ENCODE data around the gene B3GNT9. TPM values are rescaled to one million over a fixed set of nuclear protein-coding genes. Genes with fewer than 3 reads are reported as not detected.
A peak's percentile ranks its signal among the peaks of the same experiment; 100 is the strongest.

Gene B3GNT9
- total and polyA plus RNA-seq, 3 donors from 2014 or later, result 18.0 to 24.6 (median 18.6) TPM

DNA sequence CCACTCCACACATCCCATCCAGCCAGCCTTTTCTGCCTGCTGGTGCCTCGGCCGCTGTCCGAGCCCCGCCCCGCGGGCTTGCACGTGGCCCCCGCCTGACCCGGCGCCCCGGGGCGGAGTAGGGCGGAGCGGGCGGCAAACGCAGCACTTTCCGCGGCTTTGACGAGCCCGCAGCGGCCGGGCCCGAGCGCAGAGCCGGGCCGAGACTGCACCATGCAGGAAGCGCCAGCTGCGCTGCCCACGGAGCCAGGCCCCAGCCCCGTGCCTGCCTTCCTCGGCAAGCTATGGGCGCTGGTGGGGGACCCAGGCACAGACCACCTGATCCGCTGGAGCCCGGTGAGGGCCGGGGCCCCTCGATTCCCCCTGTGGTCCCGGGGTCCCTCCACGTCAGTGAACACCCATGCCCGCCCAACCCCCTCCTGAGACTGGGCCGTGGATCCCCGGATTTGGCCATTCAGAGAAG is 13.8 kb upstream of the B3GNT9 start, which contains the start of gene HSF4:
HSF4 (plus strand) TSS at position 147 of the 463 bp plus-strand sequence; CDS start at position 214, 67 bp downstream.
- Histone ChIP-seq H3K27ac (peak within 1 kb of the TSS; percentile 80 to 82), H3K36me3 (ENCODE audit: low read depth, missing control alignments) (no peaks in the 10 kb centered on the region), H3K27me3 (no peaks in the 10 kb centered on the region), H3K4me1 (peaks cover 20% of the 10 kb centered on the region), H3K9me3 (no peaks in the 10 kb centered on the region), H3K4me3 (peak within 1 kb of the TSS; percentile 33 to 55)
- TF ChIP-seq, protein P1, sequence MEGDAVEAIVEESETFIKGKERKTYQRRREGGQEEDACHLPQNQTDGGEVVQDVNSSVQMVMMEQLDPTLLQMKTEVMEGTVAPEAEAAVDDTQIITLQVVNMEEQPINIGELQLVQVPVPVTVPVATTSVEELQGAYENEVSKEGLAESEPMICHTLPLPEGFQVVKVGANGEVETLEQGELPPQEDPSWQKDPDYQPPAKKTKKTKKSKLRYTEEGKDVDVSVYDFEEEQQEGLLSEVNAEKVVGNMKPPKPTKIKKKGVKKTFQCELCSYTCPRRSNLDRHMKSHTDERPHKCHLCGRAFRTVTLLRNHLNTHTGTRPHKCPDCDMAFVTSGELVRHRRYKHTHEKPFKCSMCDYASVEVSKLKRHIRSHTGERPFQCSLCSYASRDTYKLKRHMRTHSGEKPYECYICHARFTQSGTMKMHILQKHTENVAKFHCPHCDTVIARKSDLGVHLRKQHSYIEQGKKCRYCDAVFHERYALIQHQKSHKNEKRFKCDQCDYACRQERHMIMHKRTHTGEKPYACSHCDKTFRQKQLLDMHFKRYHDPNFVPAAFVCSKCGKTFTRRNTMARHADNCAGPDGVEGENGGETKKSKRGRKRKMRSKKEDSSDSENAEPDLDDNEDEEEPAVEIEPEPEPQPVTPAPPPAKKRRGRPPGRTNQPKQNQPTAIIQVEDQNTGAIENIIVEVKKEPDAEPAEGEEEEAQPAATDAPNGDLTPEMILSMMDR (IDR thresholded peaks at IDR 0.05), result no peak
- TF ChIP-seq POLR2A (IDR thresholded peaks at IDR 0.05), result no peak
- DNase-seq, result peak; percentile 64
- WGBS, 2 donors, result 0 to 3% methylated on average over 6 to 37 of the region's 41 CpGs
- intact Hi-C loops (cut with DNase I; ENCODE audit: low total_unique reads), result no loop called here

DNA sequence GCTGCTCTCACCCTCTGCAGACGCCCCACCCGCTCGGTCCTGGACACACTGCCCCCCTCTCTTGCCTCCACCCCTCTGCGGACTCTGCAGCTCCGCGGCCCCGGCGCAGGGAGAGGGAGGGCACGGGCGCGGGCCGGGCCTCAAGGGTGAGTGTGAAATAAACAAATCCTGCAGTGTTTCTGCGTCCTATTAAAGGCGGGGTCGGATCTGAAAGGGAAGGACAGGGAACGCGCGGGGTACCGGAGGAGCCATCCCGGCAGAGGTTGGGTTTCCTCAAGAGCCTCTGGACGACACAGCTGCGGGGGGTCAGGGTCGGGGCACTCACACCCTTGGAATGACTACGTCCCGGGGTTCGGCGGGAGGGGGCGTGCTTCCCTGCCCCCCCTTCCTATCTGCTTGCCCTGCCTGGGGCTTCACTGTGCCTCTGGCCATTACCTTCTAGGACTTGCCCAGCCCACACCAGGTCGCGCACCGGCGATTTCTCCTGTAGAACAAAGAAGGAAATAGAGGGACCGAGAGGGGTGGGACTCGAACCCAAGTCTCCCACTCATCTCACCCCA is 13.3 kb upstream of the B3GNT9 start:
- Histone ChIP-seq H3K9me3 (no peaks in the 10 kb centered on the region), H3K4me3 (peak overlapping the region; percentile 33 to 55), H3K27ac (peak overlapping the region; percentile 60 to 82), H3K4me1 (peaks cover 15% of the 10 kb centered on the region), H3K36me3 (ENCODE audit: low read depth, missing control alignments) (no peaks in the 10 kb centered on the region), H3K27me3 (no peaks in the 10 kb centered on the region)
- no peak for TF ChIP-seq POLR2A (IDR thresholded peaks at IDR 0.05)
- TF ChIP-seq, protein P1 (IDR thresholded peaks at IDR 0.05), result no peak
- 2% methylated on average over 7 to 34 of the region's 34 CpGs for WGBS, 2 donors
- intact Hi-C loops (cut with DNase I; ENCODE audit: low total_unique reads), result no loop called here
- no peak for DNase-seq

DNA sequence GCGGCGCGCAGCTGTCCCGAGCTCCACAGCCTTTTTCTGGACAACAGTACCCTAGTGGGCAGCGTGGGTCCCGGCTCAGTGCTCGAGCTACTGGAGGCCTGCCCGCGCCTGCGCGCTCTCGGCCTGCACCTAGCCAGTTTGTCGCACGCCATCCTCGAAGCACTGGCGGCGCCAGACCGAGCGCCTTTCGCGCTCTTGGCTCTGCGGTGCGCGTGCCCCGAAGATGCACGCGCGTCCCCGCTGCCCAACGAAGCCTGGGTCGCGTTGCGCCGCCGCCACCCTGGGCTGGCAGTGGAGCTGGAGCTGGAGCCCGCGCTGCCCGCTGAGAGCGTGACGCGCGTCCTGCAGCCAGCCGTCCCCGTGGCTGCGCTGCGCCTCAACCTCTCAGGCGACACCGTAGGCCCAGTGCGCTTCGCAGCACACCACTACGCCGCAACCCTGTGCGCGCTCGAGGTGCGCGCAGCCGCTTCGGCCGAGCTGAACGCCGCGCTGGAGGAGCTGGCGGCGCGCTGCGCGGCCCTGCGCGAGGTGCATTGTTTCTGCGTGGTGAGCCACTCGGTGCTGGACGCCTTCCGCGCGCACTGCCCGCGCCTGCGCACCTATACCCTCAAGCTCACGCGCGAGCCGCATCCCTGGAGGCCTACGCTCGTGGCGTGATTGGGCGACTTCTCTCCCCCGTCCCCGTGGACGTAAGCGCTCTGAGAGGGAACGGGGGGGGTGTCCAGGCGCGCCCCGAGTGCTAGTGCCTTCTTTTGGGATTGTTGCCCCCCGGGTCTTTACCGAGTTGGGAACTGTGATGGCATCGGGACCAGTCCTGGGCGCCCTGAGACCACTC is 12.6 kb upstream of the B3GNT9 start:
- Histone ChIP-seq H3K27ac (peak overlapping the region; percentile 60 to 82), H3K4me3 (peak overlapping the region; percentile 33 to 55), H3K27me3 (no peaks in the 10 kb centered on the region), H3K9me3 (no peaks in the 10 kb centered on the region), H3K4me1 (peaks cover 12% of the 10 kb centered on the region), H3K36me3 (ENCODE audit: low read depth, missing control alignments) (no peaks in the 10 kb centered on the region)
- intact Hi-C loops (cut with DNase I; ENCODE audit: low total_unique reads), result no loop called here
- no peak for TF ChIP-seq POLR2A (IDR thresholded peaks at IDR 0.05)
- TF ChIP-seq, protein P1 (IDR thresholded peaks at IDR 0.05), result no peak
- 15 to 20% methylated on average over 1 to 64 of the region's 99 CpGs for WGBS, 2 donors
- peak; percentile 83 for DNase-seq

DNA sequence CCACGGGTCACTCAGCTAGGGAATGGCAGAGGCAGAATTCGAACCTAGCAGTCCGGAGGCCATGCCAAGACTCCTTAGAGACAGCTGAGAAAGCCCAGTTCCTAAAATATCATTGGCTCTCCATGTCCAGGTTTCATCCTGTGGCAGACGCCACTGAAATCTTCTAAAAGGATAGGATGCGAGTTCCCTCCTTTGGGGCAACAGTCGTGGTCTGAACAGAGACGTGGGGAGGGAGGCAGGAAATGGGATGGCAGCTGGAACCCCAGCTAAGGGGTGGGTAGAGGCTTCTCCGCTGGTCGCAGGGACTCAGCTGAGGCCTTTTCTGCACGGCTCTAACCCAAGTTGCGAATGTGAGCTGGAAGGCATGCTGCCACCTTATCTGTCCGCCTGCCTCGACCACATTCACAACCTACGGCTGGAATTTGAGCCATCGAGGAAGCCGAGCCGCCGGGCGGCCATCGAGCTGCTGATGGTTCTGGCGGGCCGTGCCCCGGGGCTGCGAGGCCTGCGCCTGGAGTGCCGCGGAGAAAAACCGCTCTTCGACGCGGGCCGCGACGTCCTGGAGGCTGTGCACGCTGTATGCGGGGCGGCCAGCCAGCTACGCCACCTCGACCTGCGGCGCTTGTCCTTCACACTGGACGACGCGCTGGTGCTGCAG is 11.8 kb upstream of the B3GNT9 start:
- no peak for TF ChIP-seq POLR2A (IDR thresholded peaks at IDR 0.05)
- TF ChIP-seq, protein P1 (IDR thresholded peaks at IDR 0.05), result no peak
- Histone ChIP-seq H3K4me1 (peaks cover 12% of the 10 kb centered on the region), H3K36me3 (ENCODE audit: low read depth, missing control alignments) (no peaks in the 10 kb centered on the region), H3K4me3 (peak overlapping the region; percentile 33 to 55), H3K27ac (peak overlapping the region in 1 of 2 donors; percentile 82), H3K27me3 (no peaks in the 10 kb centered on the region), H3K9me3 (no peaks in the 10 kb centered on the region)
- DNase-seq, result no peak
- intact Hi-C loops (cut with DNase I; ENCODE audit: low total_unique reads), result no loop called here
- WGBS, 2 donors, result 19 to 34% methylated on average over 13 to 24 of the region's 44 CpGs

Data from testis (tissue), 3 donors.